Measurements from ENCODE around the gene CYB5A.

Gene CYB5A

GRCh38 chr18:74213429-74213828 is 78.3 kb downstream of the CYB5A start:
- H3K4me3 ChIP-seq (ENCODE audit: low read depth, low read length), result no peak overlapping the region
- TF ChIP-seq CTCF (IDR thresholded peaks at IDR 0.05; ENCODE audit: low read depth, low read length), result no peak

GRCh38 chr18:74204526-74205152 is 87.1 kb downstream of the CYB5A start:
- TF ChIP-seq CTCF (IDR thresholded peaks at IDR 0.05; ENCODE audit: low read depth, low read length), result no peak
- H3K4me3 ChIP-seq (ENCODE audit: low read depth, low read length), result no peak overlapping the region

- H3K4me3 ChIP-seq (ENCODE audit: low read depth, low read length), result no peak overlapping the region
- TF ChIP-seq CTCF (IDR thresholded peaks at IDR 0.05; ENCODE audit: low read depth, low read length), result no peak
Measured at GRCh38 chr18:74203811-74204210, 88.0 kb downstream of the CYB5A start.
